Measurements from ENCODE around the gene RRP1.

RRP1 gene

DNA sequence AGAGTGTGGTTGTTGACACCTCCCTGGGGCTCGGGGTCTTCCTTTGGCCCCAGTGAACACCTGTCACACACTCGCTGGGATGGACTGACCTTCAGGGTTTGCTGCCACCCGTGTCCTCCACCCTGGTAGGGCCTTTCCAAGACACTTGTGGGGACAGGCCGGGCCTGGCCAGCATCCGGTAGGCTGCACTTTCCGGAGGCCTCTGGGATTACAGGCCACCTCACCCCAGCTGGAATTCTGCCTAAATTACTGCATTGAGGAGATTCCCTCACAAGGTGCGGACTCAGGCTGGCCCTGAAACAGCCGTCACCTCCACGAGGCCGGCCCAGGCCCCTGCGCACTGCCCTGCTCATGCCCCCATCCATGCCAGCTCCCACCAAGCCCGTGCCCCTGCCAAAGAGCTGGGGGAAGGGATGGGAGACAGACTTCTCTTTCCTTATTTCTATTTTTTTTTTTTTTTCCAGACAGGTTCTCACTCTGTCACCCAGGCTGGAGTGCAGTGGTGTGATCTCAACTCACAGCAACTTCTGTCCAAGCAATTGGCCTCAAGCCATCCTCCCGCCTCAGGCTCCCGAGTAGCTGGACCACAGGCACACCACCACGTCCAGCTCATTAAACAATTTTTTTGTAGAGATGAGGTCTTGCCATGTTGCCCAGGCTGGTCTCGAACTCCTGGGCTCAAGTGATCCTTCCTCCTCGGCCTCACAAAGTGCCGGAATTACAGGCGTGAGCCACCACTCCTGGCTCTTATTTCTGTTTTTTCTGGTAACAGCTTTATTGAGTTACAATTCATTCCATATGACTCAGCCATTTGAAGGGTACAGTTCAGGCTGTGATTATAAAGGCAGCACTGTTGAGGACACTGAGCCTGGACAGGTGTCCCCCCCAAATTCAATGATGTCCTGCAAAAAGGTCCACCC lies 24.5 kb upstream of the RRP1 start:
- TF ChIP-seq GATA2 (IDR thresholded peaks at IDR 0.05; ENCODE audit: low read depth, low read length), result no peak
- no peak for TF ChIP-seq GATA3 (IDR thresholded peaks at IDR 0.05; ENCODE audit: low read depth, low read length)

DNA sequence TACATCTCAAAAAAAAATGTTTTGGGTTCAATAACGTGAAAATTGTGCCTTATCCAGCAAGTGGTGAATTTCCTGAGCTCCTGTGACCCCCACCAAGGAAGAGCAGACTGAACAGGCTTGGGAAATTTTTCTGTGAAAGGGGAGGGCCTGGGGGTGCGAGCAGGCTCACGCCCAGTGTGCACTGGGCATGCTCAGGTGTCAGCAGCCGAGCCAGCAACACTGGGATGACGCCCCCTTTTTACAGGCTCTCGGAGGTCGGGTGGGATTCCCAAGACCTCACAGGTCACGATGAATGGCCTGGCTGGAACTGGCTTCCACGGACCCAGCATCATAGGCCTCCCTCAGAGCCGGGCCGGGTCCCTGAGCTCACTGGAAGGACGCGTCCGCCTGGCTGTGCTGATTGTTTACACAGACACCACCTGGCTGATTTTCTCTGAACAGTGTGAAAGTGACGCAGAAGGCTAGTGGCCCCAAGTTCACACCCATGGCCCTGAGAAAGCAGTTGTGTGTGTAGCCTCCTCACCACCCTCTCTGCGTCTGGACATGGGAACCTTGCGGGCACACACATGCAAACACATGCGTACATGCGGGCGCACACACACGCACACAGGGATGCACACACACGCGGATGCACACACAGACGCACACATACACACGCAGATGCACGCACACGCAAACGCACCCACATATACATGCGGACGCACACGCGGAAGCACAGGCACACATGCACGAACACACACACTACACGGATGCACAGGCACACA lies 22.5 kb upstream of the RRP1 start:
- TF ChIP-seq GATA3 (IDR thresholded peaks at IDR 0.05; ENCODE audit: low read depth, low read length), result no peak
- TF ChIP-seq GATA2 (IDR thresholded peaks at IDR 0.05; ENCODE audit: low read depth, low read length), result no peak

DNA sequence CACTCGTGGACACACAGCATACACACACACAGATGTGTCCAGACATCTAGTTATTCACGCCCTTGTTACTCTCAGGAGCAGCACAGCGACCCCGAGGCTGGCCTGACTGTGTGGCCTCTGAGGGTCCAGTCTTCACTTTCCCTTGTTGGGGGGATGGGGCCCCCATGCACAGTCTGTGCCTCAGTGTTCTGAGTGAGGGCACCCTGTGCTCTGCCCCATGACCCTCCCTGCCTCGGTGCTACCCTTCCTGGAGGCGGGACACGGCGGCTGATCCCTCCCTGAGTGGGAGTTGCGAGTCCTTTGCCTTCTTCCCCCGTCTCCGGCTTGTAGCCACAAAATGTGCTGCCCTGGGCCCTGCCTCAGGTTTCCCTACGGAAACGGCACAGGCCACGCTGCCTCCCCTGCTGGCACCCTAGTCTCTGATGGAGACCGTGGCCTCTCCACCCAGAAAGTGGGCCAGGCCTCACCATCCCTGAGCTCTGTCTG lies 21.8 kb upstream of the RRP1 start:
- TF ChIP-seq GATA2 (IDR thresholded peaks at IDR 0.05; ENCODE audit: low read depth, low read length) (no peak), GATA3 (IDR thresholded peaks at IDR 0.05; ENCODE audit: low read depth, low read length) (no peak)

DNA sequence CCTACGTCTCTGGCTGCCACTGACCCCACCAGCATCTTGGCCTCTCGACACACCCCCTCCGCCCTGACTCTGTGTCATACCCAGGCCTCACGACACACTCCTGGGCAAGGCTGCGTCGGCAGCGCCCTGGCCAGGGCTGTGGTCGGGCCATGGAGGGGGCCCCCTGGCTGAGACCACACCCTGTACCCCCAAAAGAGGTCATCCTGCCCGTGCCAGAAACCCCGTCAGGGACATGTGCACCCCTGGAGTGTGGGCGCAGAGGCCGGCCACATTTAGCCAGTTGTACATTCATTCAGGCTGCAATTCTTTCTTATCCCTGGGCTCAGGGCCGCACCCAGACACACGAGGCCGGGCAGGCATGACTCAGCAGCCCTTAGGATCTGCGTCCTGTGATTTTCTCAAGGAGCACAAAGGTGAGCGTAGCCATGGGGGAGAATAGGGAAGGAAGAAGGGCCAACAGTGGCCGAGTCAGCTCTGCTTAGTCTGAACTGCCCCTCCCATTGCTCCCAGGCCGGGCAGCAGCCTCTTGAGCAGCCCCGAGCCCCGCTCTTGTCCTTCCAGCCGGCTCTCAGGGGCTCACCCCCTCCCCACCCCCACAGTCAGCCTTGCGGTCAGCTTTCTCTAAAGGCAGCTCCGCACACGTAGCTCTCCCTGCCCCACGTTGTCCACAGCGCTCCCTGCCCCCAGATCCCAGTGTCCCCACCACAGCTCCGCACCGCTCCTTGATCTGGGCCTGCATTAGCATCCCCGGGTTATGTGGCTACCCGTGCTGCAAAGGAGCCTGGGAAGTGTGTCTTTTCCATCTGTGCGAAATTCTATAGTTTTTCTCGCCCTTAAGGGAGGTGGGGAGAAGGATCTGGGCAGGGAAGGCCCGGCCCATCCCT lies 21.2 kb upstream of the RRP1 start:
- no peak for TF ChIP-seq GATA3 (IDR thresholded peaks at IDR 0.05; ENCODE audit: low read depth, low read length)
- TF ChIP-seq GATA2 (IDR thresholded peaks at IDR 0.05; ENCODE audit: low read depth, low read length), result no peak

DNA sequence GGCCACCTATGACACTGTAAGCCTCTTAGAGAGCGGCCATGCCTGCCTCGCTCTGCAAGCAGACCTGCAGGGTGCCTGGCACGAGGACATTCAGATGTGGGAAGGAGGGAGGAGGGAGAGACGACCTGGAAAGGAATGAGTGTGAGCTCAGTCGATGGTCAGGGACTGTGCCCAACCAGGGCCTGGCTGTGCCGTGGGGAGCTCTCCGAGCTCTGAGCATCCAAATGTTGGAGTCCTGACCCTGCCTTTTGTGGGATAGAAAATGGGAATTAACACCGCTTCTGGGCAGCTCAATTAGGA lies 20.6 kb upstream of the RRP1 start:
- TF ChIP-seq GATA3 (IDR thresholded peaks at IDR 0.05; ENCODE audit: low read depth, low read length) (no peak), GATA2 (IDR thresholded peaks at IDR 0.05; ENCODE audit: low read depth, low read length) (no peak)

DNA sequence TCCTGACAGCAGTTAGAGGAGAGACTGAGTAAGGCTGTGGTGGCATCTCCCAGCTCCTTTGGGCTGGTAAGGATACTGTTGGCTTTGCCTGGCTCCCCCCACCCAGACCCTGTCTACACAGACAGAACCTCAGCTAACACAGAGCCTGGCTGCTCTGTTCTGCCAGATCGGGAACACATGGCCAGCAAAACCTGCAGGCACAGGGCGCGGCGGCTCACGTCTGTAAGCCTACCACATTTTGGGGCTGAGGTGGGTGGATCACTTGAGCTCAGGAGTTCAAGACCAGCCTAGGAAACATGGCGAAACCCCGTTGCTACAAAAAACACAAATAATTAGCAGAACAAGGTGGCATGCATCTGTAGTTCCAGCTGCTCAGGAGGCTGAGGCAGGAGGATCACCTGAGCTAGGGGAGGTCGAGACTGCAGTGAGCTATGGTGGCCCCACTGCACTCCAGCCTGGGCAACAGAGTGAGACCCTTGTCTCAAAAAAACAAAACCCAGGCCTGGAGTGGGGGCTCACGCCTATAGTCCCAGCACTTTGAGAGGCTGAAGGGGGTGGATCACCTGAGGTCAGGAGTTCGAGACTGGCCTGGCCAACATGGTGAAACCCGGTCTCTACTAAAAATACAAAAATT lies 19.9 kb upstream of the RRP1 start:
- TF ChIP-seq GATA2 (IDR thresholded peaks at IDR 0.05; ENCODE audit: low read depth, low read length) (no peak), GATA3 (IDR thresholded peaks at IDR 0.05; ENCODE audit: low read depth, low read length) (no peak)

DNA sequence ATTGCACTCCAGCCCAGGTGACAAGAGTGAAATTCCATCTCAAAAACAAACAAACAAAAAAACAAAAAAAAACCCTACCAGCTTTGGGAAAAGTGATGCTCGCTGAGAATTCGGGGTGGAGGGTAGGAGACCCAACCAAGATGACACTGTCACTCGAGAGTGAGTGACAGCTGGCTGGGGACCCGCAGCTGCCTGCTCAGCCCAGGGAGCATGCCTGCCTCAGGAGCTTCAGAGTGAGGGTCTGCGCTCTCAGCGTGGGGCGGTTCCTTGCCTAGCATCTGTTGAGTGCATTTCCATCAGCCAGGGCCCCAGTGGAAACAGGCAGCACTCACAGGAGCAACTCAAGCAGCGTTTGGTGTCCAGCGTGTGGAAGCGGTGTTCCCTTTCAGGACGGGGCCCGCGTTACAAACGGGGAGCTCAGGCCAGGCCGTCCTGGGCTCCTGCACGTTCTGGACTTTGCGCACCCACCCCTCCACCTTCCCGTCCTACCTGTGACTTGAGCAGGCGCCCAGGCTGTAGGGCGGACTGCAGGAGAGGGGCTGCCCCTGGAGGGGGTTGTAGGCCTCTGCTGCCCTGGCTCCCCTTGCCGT lies 19.2 kb upstream of the RRP1 start:
- no peak for TF ChIP-seq GATA3 (IDR thresholded peaks at IDR 0.05; ENCODE audit: low read depth, low read length)
- no peak for TF ChIP-seq GATA2 (IDR thresholded peaks at IDR 0.05; ENCODE audit: low read depth, low read length)

DNA sequence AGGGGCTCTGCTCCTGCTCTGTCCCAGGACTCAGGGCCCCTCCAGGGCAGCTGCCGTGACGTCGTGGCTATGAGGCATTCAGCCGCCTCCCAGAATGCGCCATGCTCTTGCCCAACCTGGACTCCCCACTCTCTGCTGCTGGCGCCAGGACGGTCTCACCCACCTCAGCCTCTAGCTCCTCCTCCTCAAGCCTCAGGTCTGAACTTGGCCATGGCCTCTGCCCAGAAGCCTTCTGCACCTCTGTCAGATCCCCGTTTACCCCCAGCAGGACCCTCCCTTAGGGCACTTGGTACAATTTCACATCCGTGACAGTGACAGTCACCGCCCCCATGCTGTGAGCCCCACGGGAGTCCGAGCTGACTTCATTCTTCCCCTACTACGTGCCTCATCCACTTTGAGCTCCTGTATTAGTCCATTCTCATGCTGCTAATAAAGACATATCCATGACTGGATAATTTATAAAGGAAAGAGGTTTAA lies 18.1 kb upstream of the RRP1 start:
- TF ChIP-seq GATA2 (IDR thresholded peaks at IDR 0.05; ENCODE audit: low read depth, low read length), result no peak
- TF ChIP-seq GATA3 (IDR thresholded peaks at IDR 0.05; ENCODE audit: low read depth, low read length), result no peak

DNA sequence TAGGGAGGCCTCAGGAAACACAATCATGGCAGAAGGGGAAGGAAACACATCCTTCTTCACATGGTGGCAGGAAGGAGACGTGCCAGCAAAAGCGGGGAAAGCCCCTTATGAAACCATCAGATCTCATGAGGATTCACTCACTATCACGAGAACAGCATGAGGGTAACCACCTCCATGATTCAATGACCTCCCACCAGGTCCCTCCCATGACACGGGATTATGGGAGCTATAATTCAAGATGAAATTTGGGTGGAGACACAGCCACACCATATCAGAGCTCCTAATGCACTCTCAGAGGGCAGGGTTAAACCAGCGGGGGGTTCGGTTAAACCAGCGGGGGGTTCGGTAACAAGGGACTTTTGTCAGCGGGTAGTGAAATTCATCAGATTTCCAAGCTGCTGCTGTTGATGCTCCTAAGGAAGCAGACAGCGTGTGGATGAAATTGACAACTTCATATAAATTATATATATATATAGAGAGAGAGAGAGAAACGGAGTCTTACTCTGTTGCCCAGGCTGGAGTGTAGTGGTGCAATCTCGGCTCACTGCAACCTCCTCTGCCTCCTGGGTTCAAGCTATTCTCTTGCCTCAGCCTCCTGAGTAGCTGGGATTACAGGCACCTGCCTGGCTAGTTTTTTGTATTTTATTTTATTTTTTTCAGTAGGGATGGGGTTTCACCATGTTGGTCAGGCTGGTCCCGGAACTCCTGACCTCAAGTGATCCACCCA lies 17.5 kb upstream of the RRP1 start:
- TF ChIP-seq GATA2 (IDR thresholded peaks at IDR 0.05; ENCODE audit: low read depth, low read length) (no peak), GATA3 (IDR thresholded peaks at IDR 0.05; ENCODE audit: low read depth, low read length) (no peak)

DNA sequence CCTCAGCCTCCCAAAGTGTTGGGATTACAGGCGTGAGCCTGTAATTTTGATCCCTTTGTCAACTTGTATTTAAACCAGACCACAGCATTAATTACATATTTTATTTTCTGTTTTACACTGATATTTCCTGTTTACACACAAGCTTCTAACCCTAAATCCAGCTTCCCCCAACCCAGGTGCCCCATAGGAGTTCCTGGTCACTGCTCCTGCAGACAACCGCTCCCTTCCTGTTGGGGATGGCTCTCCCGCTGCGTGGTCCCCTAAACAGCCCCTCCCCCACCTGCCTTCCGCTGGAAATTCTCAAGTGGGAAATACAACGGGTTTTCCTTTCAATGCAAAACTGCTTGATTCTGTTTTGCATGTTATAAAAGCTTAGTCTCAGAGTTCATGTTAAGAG lies 17.0 kb upstream of the RRP1 start:
- no peak for TF ChIP-seq GATA2 (IDR thresholded peaks at IDR 0.05; ENCODE audit: low read depth, low read length)
- no peak for TF ChIP-seq GATA3 (IDR thresholded peaks at IDR 0.05; ENCODE audit: low read depth, low read length)

DNA sequence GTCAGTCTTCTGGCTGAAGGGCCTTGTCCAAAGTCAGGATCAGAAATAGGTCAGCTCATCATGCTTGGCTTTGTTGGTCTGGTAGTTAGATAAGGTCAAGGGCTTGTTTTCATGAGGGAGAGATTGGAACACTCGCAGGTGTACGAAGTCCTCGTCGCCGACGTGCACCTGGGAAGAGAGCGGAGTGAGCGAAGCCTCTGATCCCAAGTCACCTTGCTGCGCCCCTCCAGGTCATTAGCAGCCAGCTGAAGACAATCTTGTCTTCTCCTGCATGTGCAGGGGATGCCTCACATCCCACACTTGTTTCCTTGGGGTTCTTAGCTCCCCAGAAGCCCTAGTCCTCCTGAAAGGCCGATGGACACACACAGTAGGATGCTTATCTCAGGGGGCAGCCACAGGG lies 15.2 kb upstream of the RRP1 start:
- TF ChIP-seq GATA3 (IDR thresholded peaks at IDR 0.05; ENCODE audit: low read depth, low read length), result no peak
- no peak for TF ChIP-seq GATA2 (IDR thresholded peaks at IDR 0.05; ENCODE audit: low read depth, low read length)

DNA sequence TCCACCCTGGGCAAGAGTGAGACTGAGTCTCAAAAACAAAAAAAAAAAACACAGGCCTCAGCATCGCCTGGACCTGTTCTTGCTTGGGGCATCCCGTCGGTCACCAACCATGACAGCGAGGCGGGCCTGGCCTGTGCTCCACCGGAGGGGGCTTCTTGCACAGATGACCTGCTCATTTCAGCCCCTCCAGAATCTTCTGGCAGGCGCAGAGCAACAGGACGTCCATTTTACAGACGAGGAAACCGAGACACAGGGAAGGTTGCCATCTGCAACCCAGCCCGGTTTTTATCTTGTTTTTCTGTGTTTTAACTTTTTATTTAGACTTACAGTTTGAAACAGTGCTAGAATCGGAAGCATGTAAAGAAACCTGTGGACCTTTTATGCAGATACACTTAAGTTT lies 14.2 kb upstream of the RRP1 start:
- TF ChIP-seq GATA2 (IDR thresholded peaks at IDR 0.05; ENCODE audit: low read depth, low read length) (no peak), GATA3 (IDR thresholded peaks at IDR 0.05; ENCODE audit: low read depth, low read length) (no peak)

Measured in SH-SY5Y (cell line).